A673 (cell line): ENCODE data around the gene TFAP2A.
A peak's percentile ranks its signal among the peaks of the same experiment; 100 is the strongest.

Source experiments
- EZH2 ChIP-seq: fragments of 200-600 bp; sonication (generic); IDR thresholded peaks from 2 replicates; pipeline ENCODE4 v1.6.1; 2017; ENCODE audit warnings: borderline replicate concordance, low read depth, mild to moderate bottlenecking, mixed read lengths, antibody characterized with exemption, low read length; ENCODE audit not compliant: poor library complexity, severe bottlenecking
- TF ChIP-seq, protein P1 (sequence below): fragments of 300-800, 200-600 bp; sonication (generic); conservative IDR thresholded peaks from 2 replicates; pipeline ENCODE4 v1.5.1; 2017; ENCODE audit warnings: low read depth, mild to moderate bottlenecking, antibody characterized with exemption, low read length, moderate library complexity, mixed read lengths

DNA sequence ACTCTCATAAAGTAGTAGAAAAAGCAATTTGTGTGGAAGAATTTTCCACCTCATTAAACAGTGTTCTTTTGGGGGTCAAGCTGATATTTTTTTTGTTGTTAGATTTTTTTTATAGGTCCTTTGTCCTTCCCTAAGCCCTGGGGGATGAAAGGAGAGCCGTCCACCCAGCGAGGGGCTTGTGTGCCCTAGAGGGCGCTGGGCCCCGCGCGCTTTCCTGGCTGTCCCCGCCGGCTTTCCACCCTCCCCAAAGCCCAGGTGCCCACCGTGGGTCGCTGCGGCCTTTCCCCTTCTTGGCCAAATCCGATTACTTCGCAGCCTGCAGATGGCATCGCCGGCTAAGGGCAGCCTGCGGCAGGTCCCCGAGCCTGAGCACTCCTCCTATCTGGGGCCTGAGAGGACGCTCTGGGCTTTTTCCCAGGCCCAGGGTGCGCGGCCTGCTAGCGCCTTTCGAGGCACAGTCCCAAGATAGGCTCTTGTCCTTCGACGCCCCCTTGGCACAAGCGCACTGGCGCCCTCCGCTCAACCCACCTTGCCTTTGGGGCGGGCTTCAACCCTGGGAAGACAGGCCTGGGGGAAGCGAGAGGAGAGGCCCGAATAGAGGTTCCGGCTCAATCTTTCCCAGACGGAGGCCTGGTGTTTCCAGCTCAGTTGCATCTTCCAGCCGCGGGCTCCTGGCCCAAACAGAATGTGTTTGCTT, 33.6 kb downstream of the TFAP2A start:
- TF ChIP-seq, protein P1, sequence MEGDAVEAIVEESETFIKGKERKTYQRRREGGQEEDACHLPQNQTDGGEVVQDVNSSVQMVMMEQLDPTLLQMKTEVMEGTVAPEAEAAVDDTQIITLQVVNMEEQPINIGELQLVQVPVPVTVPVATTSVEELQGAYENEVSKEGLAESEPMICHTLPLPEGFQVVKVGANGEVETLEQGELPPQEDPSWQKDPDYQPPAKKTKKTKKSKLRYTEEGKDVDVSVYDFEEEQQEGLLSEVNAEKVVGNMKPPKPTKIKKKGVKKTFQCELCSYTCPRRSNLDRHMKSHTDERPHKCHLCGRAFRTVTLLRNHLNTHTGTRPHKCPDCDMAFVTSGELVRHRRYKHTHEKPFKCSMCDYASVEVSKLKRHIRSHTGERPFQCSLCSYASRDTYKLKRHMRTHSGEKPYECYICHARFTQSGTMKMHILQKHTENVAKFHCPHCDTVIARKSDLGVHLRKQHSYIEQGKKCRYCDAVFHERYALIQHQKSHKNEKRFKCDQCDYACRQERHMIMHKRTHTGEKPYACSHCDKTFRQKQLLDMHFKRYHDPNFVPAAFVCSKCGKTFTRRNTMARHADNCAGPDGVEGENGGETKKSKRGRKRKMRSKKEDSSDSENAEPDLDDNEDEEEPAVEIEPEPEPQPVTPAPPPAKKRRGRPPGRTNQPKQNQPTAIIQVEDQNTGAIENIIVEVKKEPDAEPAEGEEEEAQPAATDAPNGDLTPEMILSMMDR: peak; percentile 31; the same call in 1 of the 2 replicates
- TF ChIP-seq EZH2: no peak
